C4-2B (cell line): ENCODE data around the gene UGT2B11.
"Not testable (repeated sequence)": the region's sequence is repeated elsewhere in the genome, so short reads cannot be mapped to it uniquely, and the experiment has no call there.

ENCODE experiments used
- ZFX ChIP-seq: fragments of 450-650 bp; IDR thresholded peaks from 2 replicates; pipeline ENCODE4 v1.6.1; 2017
- TF ChIP-seq, protein P1 (sequence below): fragments of 450-650 bp; conservative IDR thresholded peaks from 2 replicates; pipeline ENCODE4 v1.5.1; 2017; ENCODE audit warnings: mild to moderate bottlenecking

DNA sequence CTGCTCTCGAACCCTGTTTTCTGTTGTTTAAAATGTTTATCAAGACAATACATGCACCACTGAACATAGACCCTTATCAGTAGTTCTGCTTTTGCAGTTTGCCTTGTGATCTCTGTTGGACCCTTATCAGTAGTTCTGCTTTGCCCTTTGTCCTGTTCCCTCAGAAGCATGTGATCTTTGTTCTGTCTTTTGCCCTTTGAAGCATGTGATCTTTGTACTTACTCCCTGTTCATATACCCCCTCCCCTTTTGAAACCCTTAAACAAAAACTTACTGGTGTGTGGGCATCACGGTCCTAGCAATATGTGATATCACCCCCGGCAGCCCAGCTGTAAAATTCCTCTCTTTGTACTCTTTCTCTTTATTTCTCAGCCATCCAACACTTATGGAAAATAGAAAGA is 22.6 kb downstream of the UGT2B11 start:
- TF ChIP-seq, protein P1, sequence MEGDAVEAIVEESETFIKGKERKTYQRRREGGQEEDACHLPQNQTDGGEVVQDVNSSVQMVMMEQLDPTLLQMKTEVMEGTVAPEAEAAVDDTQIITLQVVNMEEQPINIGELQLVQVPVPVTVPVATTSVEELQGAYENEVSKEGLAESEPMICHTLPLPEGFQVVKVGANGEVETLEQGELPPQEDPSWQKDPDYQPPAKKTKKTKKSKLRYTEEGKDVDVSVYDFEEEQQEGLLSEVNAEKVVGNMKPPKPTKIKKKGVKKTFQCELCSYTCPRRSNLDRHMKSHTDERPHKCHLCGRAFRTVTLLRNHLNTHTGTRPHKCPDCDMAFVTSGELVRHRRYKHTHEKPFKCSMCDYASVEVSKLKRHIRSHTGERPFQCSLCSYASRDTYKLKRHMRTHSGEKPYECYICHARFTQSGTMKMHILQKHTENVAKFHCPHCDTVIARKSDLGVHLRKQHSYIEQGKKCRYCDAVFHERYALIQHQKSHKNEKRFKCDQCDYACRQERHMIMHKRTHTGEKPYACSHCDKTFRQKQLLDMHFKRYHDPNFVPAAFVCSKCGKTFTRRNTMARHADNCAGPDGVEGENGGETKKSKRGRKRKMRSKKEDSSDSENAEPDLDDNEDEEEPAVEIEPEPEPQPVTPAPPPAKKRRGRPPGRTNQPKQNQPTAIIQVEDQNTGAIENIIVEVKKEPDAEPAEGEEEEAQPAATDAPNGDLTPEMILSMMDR: not testable (repeated sequence)
- not testable (repeated sequence) for TF ChIP-seq ZFX
